Nucleus accumbens (tissue), 56 donors: ENCODE results near the gene AGO4.
"Not testable (repeated sequence)": the region's sequence is repeated elsewhere in the genome, so short reads cannot be mapped to it uniquely, and the experiment has no call there.

Source experiments
- DNase-seq, 56 donors: peaks; one replicate each; lab custom pipeline; 2025; lab: John Stamatoyannopoulos, UW

The AGO4 gene

DNA sequence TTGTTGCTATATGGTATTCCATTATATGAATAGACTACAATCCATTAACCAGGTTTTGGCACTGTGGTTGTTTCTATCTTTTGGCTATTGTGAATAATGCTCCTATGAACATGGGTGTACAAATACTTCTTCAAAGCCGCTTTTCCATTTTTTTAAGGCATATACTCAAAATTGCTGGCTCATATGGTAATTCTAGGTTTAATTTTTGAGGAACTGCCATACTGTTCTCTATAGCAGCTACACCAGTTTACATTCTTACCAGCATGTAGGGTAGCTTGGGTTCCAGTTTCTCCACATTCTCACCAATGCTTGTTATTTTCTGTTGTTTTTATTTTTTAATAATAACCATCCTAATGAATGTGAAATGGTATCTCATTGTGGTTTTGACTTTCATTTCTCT is 55.3 kb downstream of the AGO4 start:
- no peak for DNase-seq

- no peak for DNase-seq
These were observed 56.2 kb downstream of the AGO4 start for GRCh38 chr1:35863881-35864625.

DNA sequence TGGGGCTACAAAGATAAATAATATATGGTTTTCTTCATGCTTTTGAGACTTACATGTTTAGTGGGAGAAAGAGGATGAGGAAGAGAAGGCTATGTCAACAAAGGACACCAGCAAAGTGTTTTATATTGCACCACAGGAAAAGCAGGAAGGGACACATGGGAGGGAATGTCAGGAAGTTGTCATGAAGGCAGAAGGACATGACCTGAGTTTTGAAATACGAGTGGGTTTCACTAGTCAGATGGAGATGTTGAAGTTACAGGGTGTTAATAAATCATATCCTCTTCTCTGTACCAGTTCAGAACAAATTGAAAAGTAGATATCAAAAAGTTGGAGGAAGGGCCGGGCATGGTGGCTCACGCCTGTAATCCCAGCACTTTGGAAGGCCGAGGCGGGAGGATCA is 57.0 kb downstream of the AGO4 start:
- DNase-seq: no peak

- no peak for DNase-seq
These were observed 59.2 kb downstream of the AGO4 start for GRCh38 chr1:35866991-35867390.

- DNase-seq: not testable (repeated sequence)
These were observed 61.6 kb downstream of the AGO4 start for GRCh38 chr1:35869245-35869950.

GRCh38 chr1:35870651-35871309 is 63.0 kb downstream of the AGO4 start:
- DNase-seq: no peak

DNA sequence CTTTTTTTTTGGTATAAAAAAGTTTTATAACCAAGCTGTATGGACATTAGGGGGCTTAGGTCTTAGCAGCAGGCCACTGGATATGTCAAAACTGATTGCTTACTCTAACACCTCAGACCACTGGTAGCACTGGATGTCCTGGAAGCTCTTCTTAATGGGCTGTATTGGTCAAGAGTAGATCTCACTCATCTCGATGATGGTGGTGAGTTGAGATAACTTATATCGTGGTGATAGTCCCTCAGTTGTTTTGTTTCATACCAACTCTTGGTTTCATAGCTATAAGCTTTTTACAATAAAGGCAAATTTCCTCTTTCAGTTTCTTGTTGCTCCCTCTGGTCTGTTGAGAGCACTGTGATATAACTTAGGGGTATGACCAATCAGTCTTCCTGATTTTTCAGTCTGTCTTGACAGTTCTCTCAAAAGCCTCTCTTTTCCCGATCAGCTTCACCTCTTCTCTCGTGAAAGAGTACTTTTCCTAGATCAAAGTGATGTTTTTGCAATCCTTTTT is 65.5 kb downstream of the AGO4 start:
- DNase-seq: no peak

- not testable (repeated sequence) for DNase-seq
These were observed 66.3 kb downstream of the AGO4 start for GRCh38 chr1:35874115-35874514.

GRCh38 chr1:35876988-35877387 is 69.2 kb downstream of the AGO4 start:
- DNase-seq: no peak

DNA sequence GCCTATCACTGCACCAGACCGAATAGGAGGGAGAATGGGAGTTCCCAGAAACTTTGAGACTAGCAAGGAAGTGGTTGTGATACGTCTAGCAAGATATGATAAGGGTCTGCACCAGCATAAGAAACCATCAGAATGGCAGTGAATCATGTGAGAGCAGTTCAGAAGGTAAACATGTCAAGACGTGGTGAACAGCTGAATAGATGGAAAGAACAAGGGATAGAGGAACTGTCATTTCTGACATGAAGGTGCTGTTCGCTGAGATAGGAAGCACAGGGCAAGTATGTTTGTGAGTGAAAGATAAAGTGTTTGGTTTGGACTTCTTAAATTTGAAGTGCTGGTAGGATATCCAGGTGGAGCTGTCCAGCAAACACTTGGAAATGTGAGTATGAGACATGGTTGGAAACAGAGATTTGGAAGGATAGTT is 74.0 kb downstream of the AGO4 start:
- DNase-seq: no peak

- DNase-seq: no peak
These were observed 74.7 kb downstream of the AGO4 start for GRCh38 chr1:35882586-35882944.

- DNase-seq: peak; percentile 38 to 97 (median 90)
These were observed 75.3 kb downstream of the AGO4 start, which contains the start of gene AGO1 for GRCh38 chr1:35882945-35883634. Gene AGO1, plus strand, starts transcription at chr1:35883209. Its CDS starts 213 bp downstream, at chr1:35883422.

DNA sequence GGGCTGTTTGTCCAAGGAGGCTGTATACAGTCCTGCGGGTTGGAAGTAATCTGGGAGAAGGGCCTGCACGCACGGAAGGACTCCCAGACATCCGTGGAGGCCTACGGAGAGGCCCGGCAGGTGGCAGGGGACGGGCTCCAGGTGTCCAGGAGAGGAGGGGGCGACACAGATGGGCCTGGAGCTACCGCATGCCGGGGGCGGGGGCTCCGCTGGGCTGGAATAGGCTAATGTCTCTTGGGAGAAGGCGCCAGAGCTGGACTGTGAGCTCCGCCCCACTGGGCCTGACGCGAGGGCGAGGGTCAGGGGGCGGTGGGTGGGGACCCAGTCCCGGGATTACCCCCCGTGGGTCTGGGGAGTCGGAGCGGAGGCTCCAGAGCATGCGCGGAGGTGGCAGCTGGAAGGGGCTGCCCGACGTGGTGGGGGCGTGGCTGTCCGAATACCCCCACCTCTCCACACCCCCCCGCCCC is 75.9 kb downstream of the AGO4 start:
- DNase-seq: peak in 42 of 56 donors; percentile 5 to 70 (median 36)

- no peak for DNase-seq
These were observed 77.1 kb downstream of the AGO4 start for GRCh38 chr1:35884934-35885333.

- DNase-seq: peak in 8 of 56 donors; percentile 8 to 22 (median 14)
These were observed 78.2 kb downstream of the AGO4 start for GRCh38 chr1:35885961-35886558.

DNA sequence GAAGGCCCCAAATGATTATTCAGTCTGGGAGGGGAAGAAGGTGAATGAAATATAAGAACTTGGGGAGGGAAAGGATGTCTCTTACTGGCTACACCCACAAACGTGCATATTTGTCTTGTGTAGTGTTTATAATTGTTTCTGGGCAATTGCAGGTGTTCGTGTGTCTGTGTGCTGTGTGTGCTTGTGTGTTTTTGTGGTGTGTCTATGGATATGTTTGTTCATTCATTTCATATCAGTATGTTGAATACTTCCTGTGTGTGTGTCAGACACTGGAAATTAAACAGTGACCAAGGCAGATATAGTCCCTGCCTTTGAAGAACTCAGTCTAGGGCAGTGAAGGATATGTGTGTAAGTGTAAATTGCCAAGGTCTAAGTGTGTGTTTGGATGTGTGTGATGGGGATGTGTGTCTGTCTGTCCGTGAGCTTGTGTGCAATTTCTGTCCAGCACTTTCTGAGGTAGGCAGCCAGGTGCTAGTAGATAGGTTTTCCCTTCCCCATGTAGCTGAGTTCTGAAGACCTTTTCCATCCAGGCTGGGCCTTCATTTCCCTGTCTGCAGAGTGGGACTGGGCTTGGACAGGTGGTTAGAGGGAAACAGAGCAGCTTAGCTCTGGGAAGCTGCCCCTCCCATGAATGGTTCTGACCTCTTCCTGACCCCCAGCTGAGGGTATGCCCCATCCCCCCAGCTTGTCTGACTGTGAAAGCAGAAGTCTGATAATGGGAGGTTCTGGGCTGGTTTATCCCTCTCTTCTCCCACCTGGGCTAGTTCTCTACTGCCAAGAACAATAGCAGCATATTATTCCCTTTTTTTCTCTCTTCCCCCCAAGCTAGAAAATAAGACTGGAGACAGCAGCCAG is 79.0 kb downstream of the AGO4 start:
- no peak for DNase-seq

DNA sequence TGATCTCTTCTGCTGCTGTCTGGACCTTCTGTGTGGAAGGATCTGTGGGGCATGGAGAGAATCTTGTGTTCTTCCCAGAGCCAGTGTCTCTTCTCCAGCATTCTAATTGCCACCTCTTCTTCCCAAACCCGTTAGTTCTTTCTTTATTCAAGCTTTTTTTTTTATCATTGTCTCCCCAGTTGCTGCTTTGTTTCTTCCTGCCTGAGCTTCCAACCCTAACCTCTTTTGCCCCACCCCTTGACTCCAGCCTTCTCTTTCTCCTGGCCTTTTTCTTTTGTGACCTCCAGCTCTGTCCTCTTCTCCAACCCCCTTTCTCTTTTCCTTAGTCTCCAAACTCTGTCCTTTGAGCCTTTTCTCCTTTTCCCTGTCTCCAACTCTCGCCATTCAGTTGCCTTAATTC is 79.7 kb downstream of the AGO4 start:
- no peak for DNase-seq

DNA sequence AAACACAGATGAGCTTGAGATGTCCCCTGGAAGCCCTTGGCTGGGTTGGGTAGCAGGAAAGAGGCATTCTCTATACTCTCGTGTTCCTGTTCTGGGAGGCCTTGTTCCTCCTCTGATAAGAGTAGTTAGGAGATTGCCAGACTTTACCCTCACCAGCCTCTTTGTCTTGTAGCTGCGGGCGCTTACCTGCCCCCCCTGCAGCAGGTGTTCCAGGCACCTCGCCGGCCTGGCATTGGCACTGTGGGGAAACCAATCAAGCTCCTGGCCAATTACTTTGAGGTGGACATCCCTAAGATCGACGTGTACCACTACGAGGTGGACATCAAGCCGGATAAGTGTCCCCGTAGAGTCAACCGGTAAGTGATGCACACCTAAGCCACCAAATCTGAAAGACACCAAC is 80.4 kb downstream of the AGO4 start:
- no peak for DNase-seq

- not testable (repeated sequence) for DNase-seq
These were observed 81.2 kb downstream of the AGO4 start for GRCh38 chr1:35888981-35889380.
